Suprapubic skin (tissue), 4 donors: Measurements from ENCODE around the gene PIK3R5. TPM values are rescaled to one million over a fixed set of nuclear protein-coding genes. Genes with fewer than 3 reads are reported as not detected.

Source experiments
- DNase-seq, 2 donors: peaks; one replicate each; pipeline ENCODE4 v3.0.0-alpha.2; 2019; ENCODE audit warnings: low spot score in 2 of 2
- H3K27ac ChIP-seq: fragments of 200-600 bp; sonication (generic); one replicate; pipeline ENCODE4 v1.5.1; 2019
- H3K27me3 ChIP-seq: fragments of 200-600 bp; sonication (generic); one replicate; pipeline ENCODE4 v1.5.1; 2019
- H3K36me3 ChIP-seq: fragments of 200-600 bp; sonication (generic); one replicate; pipeline ENCODE4 v1.5.1; 2019
- H3K4me1 ChIP-seq: fragments of 200-600 bp; sonication (generic); one replicate; pipeline ENCODE4 v1.5.1; 2019
- H3K4me3 ChIP-seq: fragments of 200-600 bp; sonication (generic); one replicate; pipeline ENCODE4 v1.5.1; 2019; ENCODE audit warnings: mild to moderate bottlenecking
- H3K9me3 ChIP-seq: fragments of 200-600 bp; sonication (generic); one replicate; pipeline ENCODE4 v1.5.1; 2019
- EP300 ChIP-seq: sonication (generic); formaldehyde crosslinking; IDR thresholded peaks from one replicate; pipeline ENCODE4 v1.6.1; 2017; ENCODE audit warnings: antibody characterized with exemption
- POLR2A ChIP-seq, 2 donors: fragments of 450-650 bp; IDR thresholded peaks; one replicate each; pipeline ENCODE4 v1.6.1; 2017; ENCODE audit warnings: antibody characterized with exemption in 2 of 2, mild to moderate bottlenecking in 2 of 2, moderate library complexity in 2 of 2
- POLR2AphosphoS5 ChIP-seq, 3 donors: sonication (generic); formaldehyde crosslinking; IDR thresholded peaks; one replicate each; pipeline ENCODE4 v1.6.1; 2017; ENCODE audit warnings: antibody characterized with exemption in 3 of 3
- WGBS: methylation state at CpG from one replicate; pipeline ENCODE4 v1.1.5; 2018; 5-methylcytosine and 5-hydroxymethylcytosine counted together
- total RNA-seq, 4 donors: library from RNA; depleted of rRNA; stranded (reverse); fragments of >200 nt; gene quantifications; one replicate each; pipeline ENCODE4 v1.1.0, GENCODE V29; 2016
- TF ChIP-seq, protein P1 (sequence below), 2 donors: fragments of 200-600 bp in 1 of 2; fragments of 450-650 bp in 1 of 2; sonication (generic) in 1 of 2; IDR thresholded peaks; one replicate each; pipeline ENCODE4 v1.5.1; 2016 to 2019; ENCODE audit warnings: antibody characterized with exemption in 2 of 2, mild to moderate bottlenecking in 1 of 2, moderate library complexity in 1 of 2

Gene PIK3R5
- total RNA-seq, 4 donors from 2014 or later = 3.6 to 13.5 (median 5.0) TPM

DNA sequence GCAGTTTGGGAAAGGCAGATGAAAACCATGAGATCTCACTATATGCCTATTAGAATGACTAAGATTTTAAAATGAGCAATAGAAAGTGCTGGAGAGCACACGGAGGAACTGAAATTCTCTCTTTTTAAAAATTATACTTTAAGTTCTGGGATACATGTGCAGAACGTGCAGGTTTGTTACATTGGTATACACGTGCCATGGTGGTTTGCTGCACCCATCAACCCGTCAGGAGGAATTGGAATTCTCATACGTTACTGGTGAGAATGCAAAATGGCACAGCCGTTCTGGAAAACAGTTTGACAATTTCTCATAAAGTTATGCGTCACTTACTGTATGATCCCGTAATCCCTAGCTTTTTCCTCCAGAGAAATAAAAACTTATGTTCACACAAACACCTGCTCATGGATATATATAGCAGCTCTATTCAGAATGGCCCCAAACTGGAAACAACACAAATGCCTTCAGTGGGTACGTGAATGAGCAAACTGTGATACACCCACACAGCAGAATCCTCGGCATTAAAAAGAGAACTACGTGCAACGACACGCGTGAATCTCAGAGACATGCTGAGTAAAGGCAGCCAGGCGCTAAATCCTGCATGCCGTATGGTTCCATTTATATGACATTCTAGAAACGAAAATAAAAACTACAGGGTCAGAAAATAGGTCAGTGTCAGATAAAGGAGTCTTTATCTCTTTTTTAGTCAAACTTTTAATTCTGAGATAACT, 109.9 kb downstream of the PIK3R5 start:
- WGBS = 45% methylated on average over 17 of the region's 17 CpGs
- H3K36me3 ChIP-seq = no peaks in the 10 kb centered on the region
- no peaks in the 10 kb centered on the region for H3K4me1 ChIP-seq
- DNase-seq = peak in 1 of 2 donors; percentile 53
- no peak overlapping the region for H3K4me3 ChIP-seq
- H3K9me3 ChIP-seq = no peaks in the 10 kb centered on the region
- H3K27me3 ChIP-seq = peaks cover 8% of the 10 kb centered on the region
- TF ChIP-seq, protein P1, sequence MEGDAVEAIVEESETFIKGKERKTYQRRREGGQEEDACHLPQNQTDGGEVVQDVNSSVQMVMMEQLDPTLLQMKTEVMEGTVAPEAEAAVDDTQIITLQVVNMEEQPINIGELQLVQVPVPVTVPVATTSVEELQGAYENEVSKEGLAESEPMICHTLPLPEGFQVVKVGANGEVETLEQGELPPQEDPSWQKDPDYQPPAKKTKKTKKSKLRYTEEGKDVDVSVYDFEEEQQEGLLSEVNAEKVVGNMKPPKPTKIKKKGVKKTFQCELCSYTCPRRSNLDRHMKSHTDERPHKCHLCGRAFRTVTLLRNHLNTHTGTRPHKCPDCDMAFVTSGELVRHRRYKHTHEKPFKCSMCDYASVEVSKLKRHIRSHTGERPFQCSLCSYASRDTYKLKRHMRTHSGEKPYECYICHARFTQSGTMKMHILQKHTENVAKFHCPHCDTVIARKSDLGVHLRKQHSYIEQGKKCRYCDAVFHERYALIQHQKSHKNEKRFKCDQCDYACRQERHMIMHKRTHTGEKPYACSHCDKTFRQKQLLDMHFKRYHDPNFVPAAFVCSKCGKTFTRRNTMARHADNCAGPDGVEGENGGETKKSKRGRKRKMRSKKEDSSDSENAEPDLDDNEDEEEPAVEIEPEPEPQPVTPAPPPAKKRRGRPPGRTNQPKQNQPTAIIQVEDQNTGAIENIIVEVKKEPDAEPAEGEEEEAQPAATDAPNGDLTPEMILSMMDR (IDR thresholded peaks at IDR 0.05) = no peak
- TF ChIP-seq EP300 (no peak), POLR2A (IDR thresholded peaks at IDR 0.05) (no peak), POLR2AphosphoS5 (IDR thresholded peaks at IDR 0.05) (no peak)
- H3K27ac ChIP-seq = no peak overlapping the region

DNA sequence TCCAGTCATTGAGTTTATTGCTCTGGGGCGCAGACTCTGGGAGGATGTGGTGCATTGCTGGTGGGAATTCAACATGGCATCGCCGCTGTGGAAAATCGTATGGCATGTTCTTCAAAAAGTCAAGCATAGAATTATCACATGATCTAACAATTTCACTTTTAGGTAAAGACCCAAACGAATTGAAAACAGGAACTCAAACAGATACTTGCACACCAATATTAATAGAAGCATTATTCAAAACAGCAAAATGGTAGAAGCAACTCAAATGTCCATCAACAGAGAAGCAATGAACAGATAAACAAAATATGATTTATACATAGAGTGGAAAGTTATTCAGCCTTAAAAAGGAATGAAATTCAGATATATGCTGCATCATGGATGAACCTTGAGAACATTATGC, 113.9 kb downstream of the PIK3R5 start:
- WGBS = 85% methylated on average over 5 of the region's 5 CpGs
- no peaks in the 10 kb centered on the region for H3K36me3 ChIP-seq
- no peak for DNase-seq
- H3K4me1 ChIP-seq = no peaks in the 10 kb centered on the region
- peaks cover 6% of the 10 kb centered on the region for H3K27me3 ChIP-seq
- H3K9me3 ChIP-seq = no peaks in the 10 kb centered on the region
- H3K4me3 ChIP-seq = no peak overlapping the region
- H3K27ac ChIP-seq = no peak overlapping the region
- TF ChIP-seq, protein P1 (IDR thresholded peaks at IDR 0.05) = no peak
- TF ChIP-seq POLR2AphosphoS5 (IDR thresholded peaks at IDR 0.05) = no peak
- no peak for TF ChIP-seq POLR2A (IDR thresholded peaks at IDR 0.05)
- no peak for TF ChIP-seq EP300

DNA sequence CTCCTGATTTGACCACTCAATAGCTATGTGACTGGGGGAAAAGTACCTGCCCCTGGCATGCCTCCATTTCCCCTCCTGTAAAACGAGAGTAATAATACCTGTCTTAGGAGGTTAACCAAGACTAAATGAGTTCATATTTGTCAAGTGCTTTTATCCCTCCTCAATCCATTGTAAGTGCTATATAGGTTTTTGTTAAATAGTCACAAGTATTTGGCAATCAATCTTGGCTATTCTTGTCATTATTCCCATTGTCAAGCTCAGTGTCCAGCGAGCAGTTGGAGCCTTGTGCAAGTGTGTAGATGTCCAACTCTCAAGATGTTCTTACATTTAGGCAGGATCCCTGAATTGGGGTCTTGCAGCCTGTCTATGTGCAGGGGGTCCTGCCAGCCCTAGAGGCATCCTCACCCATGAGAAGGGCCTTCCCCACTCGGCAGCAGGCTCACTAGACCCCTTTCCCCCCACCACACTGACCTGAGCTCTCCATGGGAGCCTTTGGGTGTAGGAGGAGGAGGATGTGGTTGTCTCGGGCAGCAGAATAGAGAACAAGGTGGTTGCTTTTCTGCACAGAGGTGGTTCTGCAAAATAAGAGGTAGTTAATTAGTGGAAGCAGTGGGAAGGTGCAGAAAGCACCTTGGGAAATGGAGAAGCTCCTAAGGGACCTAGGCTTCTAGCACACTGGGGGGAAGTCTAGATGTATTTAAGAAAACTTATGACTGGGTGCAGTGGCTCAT, 116.0 kb downstream of the PIK3R5 start:
- H3K27ac ChIP-seq = no peak overlapping the region
- H3K36me3 ChIP-seq = no peaks in the 10 kb centered on the region
- H3K4me1 ChIP-seq = no peaks in the 10 kb centered on the region
- DNase-seq = no peak
- 74% methylated on average over 4 of the region's 4 CpGs for WGBS
- peaks cover 6% of the 10 kb centered on the region for H3K27me3 ChIP-seq
- H3K9me3 ChIP-seq = no peaks in the 10 kb centered on the region
- TF ChIP-seq POLR2A (IDR thresholded peaks at IDR 0.05) (no peak), POLR2AphosphoS5 (IDR thresholded peaks at IDR 0.05) (no peak), EP300 (no peak)
- TF ChIP-seq, protein P1 (IDR thresholded peaks at IDR 0.05) = no peak
- no peak overlapping the region for H3K4me3 ChIP-seq

DNA sequence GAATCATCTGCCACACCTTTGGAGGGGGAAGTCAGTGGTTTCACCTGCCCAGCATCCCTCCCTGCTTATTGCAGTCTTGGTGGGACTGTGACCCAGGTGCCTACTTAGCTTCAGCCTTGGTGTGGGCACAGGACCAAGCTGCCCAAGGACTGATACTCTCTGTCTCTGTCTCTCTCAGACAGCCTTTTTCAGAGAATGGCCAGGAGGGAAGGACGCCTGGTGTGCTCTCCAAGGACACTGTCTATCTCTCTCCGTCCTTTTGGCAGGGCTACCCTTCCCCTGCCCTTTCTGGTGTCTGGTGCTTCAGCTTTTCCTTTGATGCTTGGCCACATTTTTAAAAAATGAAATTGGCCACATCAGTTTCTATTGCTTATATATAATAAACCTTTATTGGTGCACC, 117.6 kb downstream of the PIK3R5 start:
- peaks cover 8% of the 10 kb centered on the region for H3K4me1 ChIP-seq
- no peak for DNase-seq
- TF ChIP-seq, protein P1 (IDR thresholded peaks at IDR 0.05) = no peak
- TF ChIP-seq EP300 (no peak), POLR2AphosphoS5 (IDR thresholded peaks at IDR 0.05) (no peak), POLR2A (IDR thresholded peaks at IDR 0.05) (no peak)
- H3K27ac ChIP-seq = no peak overlapping the region
- H3K36me3 ChIP-seq = no peaks in the 10 kb centered on the region
- 88% methylated on average over 2 of the region's 2 CpGs for WGBS
- H3K9me3 ChIP-seq = no peaks in the 10 kb centered on the region
- H3K4me3 ChIP-seq = no peak overlapping the region
- H3K27me3 ChIP-seq = no peaks in the 10 kb centered on the region

DNA sequence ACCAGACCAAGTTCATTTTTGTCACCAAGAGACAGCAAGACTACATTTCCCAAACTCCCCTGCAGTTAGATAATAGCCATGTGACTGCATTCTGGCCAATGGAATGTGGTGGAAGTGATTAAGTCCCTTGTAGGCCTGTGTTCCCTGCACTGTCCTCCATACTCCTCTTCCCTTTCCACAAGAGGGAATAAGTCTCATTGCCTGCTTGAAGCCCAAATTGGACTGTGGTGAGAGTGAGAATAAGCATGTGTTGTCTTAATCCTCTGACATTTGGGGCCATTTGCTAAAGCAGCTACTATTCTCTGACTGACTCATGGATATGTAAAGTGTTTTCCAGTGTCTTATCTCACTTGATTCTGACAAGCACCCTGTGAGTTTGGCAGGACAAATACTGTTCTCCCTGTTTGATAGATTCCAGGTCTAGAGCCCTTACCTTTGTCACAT, 118.7 kb downstream of the PIK3R5 start:
- no peak for TF ChIP-seq EP300
- TF ChIP-seq POLR2A (IDR thresholded peaks at IDR 0.05) = no peak
- TF ChIP-seq, protein P1 (IDR thresholded peaks at IDR 0.05) = no peak
- Histone ChIP-seq H3K27ac (no peak overlapping the region), H3K36me3 (no peaks in the 10 kb centered on the region), H3K9me3 (no peaks in the 10 kb centered on the region), H3K4me3 (no peak overlapping the region), H3K4me1 (peaks cover 8% of the 10 kb centered on the region), H3K27me3 (no peaks in the 10 kb centered on the region)
- no peak for DNase-seq
